PC-9 (cell line): ENCODE results near the gene LRRC58. TPM values are rescaled to one million over a fixed set of nuclear protein-coding genes. Genes with fewer than 3 reads are reported as not detected.
A peak's percentile ranks its signal among the peaks of the same experiment; 100 is the strongest.

ENCODE experiments used
- BruUV-seq: library from RNA; stranded (reverse); fragments of 400-500 nt; replicated peaks from 2 replicates; lab custom pipeline; 2021; lab: Mats Ljungman, UMichigan
- CTCF ChIA-PET: fragments of 300-600 bp; sonication (Branson Sonifier 250); formaldehyde crosslinking; loops from one replicate; lab custom pipeline; 2022; ENCODE audit warnings: antibody characterized with exemption; lab: Charles Lee
- POLR2A ChIA-PET: fragments of 300-600 bp; sonication (Branson Sonifier 250); formaldehyde crosslinking; loops from one replicate; lab custom pipeline; 2022; ENCODE audit warnings: antibody characterized with exemption; ENCODE audit not compliant: unreplicated experiment; lab: Charles Lee
- DNase-seq, 2 experiments: peaks; one replicate each; pipeline versions ENCODE4 v3.0.0 to v3.0.0-alpha.2; 2015 to 2022; ENCODE audit warnings: mixed read lengths in 1 of 2
- H2AFZ ChIP-seq: fragments of 200-600 bp; sonication (generic); 2 replicates; pipeline ENCODE4 v1.8.1; 2017; ENCODE audit warnings: antibody characterized with exemption
- H3F3A ChIP-seq: fragments of 200-600 bp; sonication (generic); 2 replicates; pipeline ENCODE4 v1.8.1; 2017; ENCODE audit warnings: antibody characterized with exemption, mild to moderate bottlenecking, low read depth; ENCODE audit not compliant: insufficient read depth
- H3K27ac ChIP-seq: fragments of 200-600 bp; sonication (generic); 2 replicates; pipeline ENCODE4 v1.6.1; 2016; ENCODE audit warnings: mixed run types
- H3K27me3 ChIP-seq: fragments of 200-600 bp; sonication (generic); 2 replicates; pipeline ENCODE4 v1.6.1; 2016; ENCODE audit warnings: low read depth, mixed run types; ENCODE audit not compliant: insufficient read depth
- H3K36me3 ChIP-seq: fragments of 200-600 bp; sonication (generic); 2 replicates; pipeline ENCODE4 v1.6.1; 2016; ENCODE audit warnings: low read depth, mixed run types
- H3K4me1 ChIP-seq: fragments of 200-600 bp; sonication (generic); replicated peaks from 2 replicates; pipeline ENCODE4 v1.6.1; 2016; ENCODE audit warnings: mixed run types; ENCODE audit not compliant: insufficient read depth
- H3K4me2 ChIP-seq: fragments of 200-600 bp; sonication (generic); 2 replicates; pipeline ENCODE4 v1.6.1; 2017; ENCODE audit warnings: mixed run types
- H3K4me3 ChIP-seq: fragments of 200-600 bp; sonication (generic); 2 replicates; pipeline ENCODE4 v1.6.1; 2016; ENCODE audit warnings: mixed run types
- H3K79me2 ChIP-seq: fragments of 200-600 bp; sonication (generic); 2 replicates; pipeline ENCODE4 v1.6.1; 2017; ENCODE audit warnings: low read depth, mixed run types
- H3K9me2 ChIP-seq: fragments of 200-600 bp; sonication (generic); 2 replicates; pipeline ENCODE4 v1.8.1; 2017; ENCODE audit warnings: mild to moderate bottlenecking; ENCODE audit not compliant: insufficient read depth
- H3K9me3 ChIP-seq: fragments of 200-600 bp; sonication (generic); 2 replicates; pipeline ENCODE4 v1.8.1; 2016; ENCODE audit warnings: low read depth; ENCODE audit not compliant: insufficient read depth
- H4K20me1 ChIP-seq: fragments of 200-600 bp; sonication (generic); 2 replicates; pipeline ENCODE4 v1.8.1; 2017; ENCODE audit not compliant: insufficient read depth
- EZH2 ChIP-seq: fragments of 200-600 bp; sonication (generic); IDR thresholded peaks from 2 replicates; pipeline ENCODE4 v1.8.0; 2017; ENCODE audit warnings: antibody characterized with exemption, low read depth
- intact Hi-C: fragments of 100-400 bp; cut with micrococcal nuclease; formaldehyde crosslinking; loops from one replicate; pipeline ENCODE4 v1.10.0; 2022; ENCODE audit not compliant: unreplicated experiment
- total RNA-seq: library from RNA; stranded (reverse); gene quantifications from 2 replicates; pipeline ENCODE4 v1.2.3, GENCODE V29; 2021
- TF ChIP-seq, protein P1 (sequence below): fragments of 200-600 bp; sonication (generic); conservative IDR thresholded peaks from 2 replicates; pipeline ENCODE4 v1.6.1; 2017; ENCODE audit warnings: mixed run types, antibody characterized with exemption, mild to moderate bottlenecking, moderate library complexity

LRRC58 gene
- total RNA-seq, 1 experiment from 2014 or later = 28.9 TPM

DNA sequence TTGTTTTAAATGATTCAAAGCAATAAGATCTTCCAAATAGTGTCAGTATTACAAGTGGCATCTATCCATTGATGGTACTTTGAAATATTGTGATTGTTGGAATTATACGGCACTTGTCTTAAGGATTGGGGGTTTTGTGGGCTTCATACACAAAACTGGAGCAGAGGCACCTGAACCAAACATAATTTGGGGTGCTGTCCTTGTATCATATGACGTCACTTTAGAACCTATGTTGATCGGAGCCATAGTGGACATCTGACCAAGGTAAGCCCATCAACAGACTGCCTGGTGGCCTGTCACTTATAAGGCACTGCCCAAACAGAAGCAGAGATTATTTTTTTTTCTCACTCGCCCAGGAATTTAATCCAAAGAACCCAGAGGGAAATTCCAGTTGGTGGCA is 2.9 kb upstream of the LRRC58 start:
- Histone ChIP-seq H3K9me2 (no peaks in the 10 kb centered on the region), H3K36me3 (no peaks in the 10 kb centered on the region; the same call in 1 of the 2 replicates), H3K4me1 (peaks cover 21% of the 10 kb centered on the region), H4K20me1 (peaks cover 2% of the 10 kb centered on the region; the same call in 1 of the 2 replicates), H3K9me3 (no peaks in the 10 kb centered on the region; the same call in 1 of the 2 replicates), H3K79me2 (peaks cover 22% of the 10 kb centered on the region), H3F3A (peaks cover 9% of the 10 kb centered on the region), H3K4me3 (no peak overlapping the region), H2AFZ (no peak overlapping the region), H3K27me3 (no peaks in the 10 kb centered on the region), H3K27ac (no peak overlapping the region), H3K4me2 (no peak overlapping the region)
- CTCF ChIA-PET = no interaction called here
- intact Hi-C loops = no loop called here
- TF ChIP-seq EZH2 = no peak
- POLR2A ChIA-PET = no interaction called here
- BruUV-seq = no TSS peak
- no peak for DNase-seq

- POLR2A ChIA-PET = interaction anchor here (0.6 to 1.1 kb wide), 4 partner anchors 85 to 256 kb away, joined by 4 to 9 read pairs (median 6); no protein-coding TSS in a partner anchor
- intact Hi-C loops = no loop called here
- TF ChIP-seq EZH2 = no peak
- TF ChIP-seq, protein P1, sequence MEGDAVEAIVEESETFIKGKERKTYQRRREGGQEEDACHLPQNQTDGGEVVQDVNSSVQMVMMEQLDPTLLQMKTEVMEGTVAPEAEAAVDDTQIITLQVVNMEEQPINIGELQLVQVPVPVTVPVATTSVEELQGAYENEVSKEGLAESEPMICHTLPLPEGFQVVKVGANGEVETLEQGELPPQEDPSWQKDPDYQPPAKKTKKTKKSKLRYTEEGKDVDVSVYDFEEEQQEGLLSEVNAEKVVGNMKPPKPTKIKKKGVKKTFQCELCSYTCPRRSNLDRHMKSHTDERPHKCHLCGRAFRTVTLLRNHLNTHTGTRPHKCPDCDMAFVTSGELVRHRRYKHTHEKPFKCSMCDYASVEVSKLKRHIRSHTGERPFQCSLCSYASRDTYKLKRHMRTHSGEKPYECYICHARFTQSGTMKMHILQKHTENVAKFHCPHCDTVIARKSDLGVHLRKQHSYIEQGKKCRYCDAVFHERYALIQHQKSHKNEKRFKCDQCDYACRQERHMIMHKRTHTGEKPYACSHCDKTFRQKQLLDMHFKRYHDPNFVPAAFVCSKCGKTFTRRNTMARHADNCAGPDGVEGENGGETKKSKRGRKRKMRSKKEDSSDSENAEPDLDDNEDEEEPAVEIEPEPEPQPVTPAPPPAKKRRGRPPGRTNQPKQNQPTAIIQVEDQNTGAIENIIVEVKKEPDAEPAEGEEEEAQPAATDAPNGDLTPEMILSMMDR = no peak
- Histone ChIP-seq H3K27me3 (no peaks in the 10 kb centered on the region), H3K36me3 (no peaks in the 10 kb centered on the region; the same call in 1 of the 2 replicates), H3K27ac (peak overlapping the region; percentile 60), H3K4me3 (peak overlapping the region; percentile 82), H3K4me2 (peak overlapping the region; percentile 93), H3K9me2 (no peaks in the 10 kb centered on the region), H3F3A (peaks cover 9% of the 10 kb centered on the region), H4K20me1 (peaks cover 2% of the 10 kb centered on the region; the same call in 1 of the 2 replicates), H3K9me3 (no peaks in the 10 kb centered on the region; the same call in 1 of the 2 replicates), H3K4me1 (peaks cover 25% of the 10 kb centered on the region), H2AFZ (peak overlapping the region; percentile 95), H3K79me2 (peaks cover 37% of the 10 kb centered on the region)
- DNase-seq = peak; percentile 9 to 75
- CTCF ChIA-PET = interaction anchor here (0.7 to 1.5 kb wide), 3 partner anchors 123 to 255 kb away, joined by 4 to 8 read pairs (median 5); no protein-coding TSS in a partner anchor
- BruUV-seq = no TSS peak
Observed at GRCh38 chr3:120350401-120350941, 1.3 kb upstream of the LRRC58 start.

DNA sequence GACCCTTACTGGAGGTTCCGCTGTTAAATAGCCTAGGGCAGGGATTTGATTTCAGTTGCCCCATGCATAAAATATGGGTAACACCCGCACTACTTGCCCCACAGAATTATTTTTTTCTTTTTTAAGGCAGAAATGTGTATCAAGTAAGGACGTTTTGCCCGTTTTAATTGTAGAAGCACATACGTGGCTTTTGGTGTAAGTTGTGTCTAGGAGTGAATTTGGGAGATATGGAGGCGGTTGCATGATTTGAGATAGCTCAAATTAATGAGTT is 636 bp upstream of the LRRC58 start:
- no peak for DNase-seq
- no peaks in the 10 kb centered on the region for H3K27me3 ChIP-seq
- peak overlapping the region; percentile 93 for H3K4me2 ChIP-seq
- no peak for TF ChIP-seq EZH2
- TF ChIP-seq, protein P1 = no peak
- POLR2A ChIA-PET = interaction anchor here (0.6 to 1.1 kb wide), 5 partner anchors 85 to 1091 kb away, joined by 4 to 9 read pairs (median 5); no protein-coding TSS in a partner anchor
- H2AFZ ChIP-seq = peak overlapping the region; percentile 95
- H3K4me1 ChIP-seq = peaks cover 25% of the 10 kb centered on the region
- CTCF ChIA-PET = interaction anchor here (0.7 to 1.5 kb wide), 2 partner anchors 192 to 209 kb away, joined by 4 to 6 read pairs; no protein-coding TSS in a partner anchor
- H3K9me2 ChIP-seq = no peaks in the 10 kb centered on the region
- peak overlapping the region; percentile 60 for H3K27ac ChIP-seq
- H3K36me3 ChIP-seq = no peaks in the 10 kb centered on the region; the same call in 1 of the 2 replicates
- H3K79me2 ChIP-seq = peaks cover 44% of the 10 kb centered on the region
- H3F3A ChIP-seq = peaks cover 9% of the 10 kb centered on the region
- intact Hi-C loops = loop anchor here (1.0 kb wide), 2 partner anchors 210 to 255 kb away; partner anchors contain the start of gene GSK3B
- H3K9me3 ChIP-seq = no peaks in the 10 kb centered on the region
- H3K4me3 ChIP-seq = peak overlapping the region; percentile 82
- peaks cover 2% of the 10 kb centered on the region for H4K20me1 ChIP-seq
- BruUV-seq = no TSS peak
